Lung (tissue), 12 donors: ENCODE results near the gene ST6GALNAC3. TPM values are rescaled to one million over a fixed set of nuclear protein-coding genes. Genes with fewer than 3 reads are reported as not detected.

ENCODE experiments used
- ATAC-seq: fragments of 200-7000 bp; cut with Tn5 transposase; one replicate; pipeline ENCODE4 v1.9.1; 2020; ENCODE audit warnings: moderate number of reproducible peaks; ENCODE audit not compliant: insufficient read depth, low FRiP score
- DNase-seq, 3 donors: peaks; one replicate each; pipeline ENCODE4 v3.0.0-alpha.2; 2013 to 2017
- H3K27ac ChIP-seq, 2 donors: one replicate each; pipeline ENCODE4 v1.5.1; 2013; ENCODE audit warnings: mild to moderate bottlenecking in 2 of 2, moderate library complexity in 2 of 2, control low read depth in 1 of 2, inconsistent platforms in 1 of 2, low read depth in 1 of 2, low read length in 1 of 2
- H3K27me3 ChIP-seq, 3 donors: one replicate each; pipeline ENCODE4 v1.5.1; 2013; ENCODE audit warnings: low read length in 2 of 3; ENCODE audit not compliant: control insufficient read depth in 3 of 3, insufficient read depth in 3 of 3
- H3K36me3 ChIP-seq, 4 donors: one replicate each; pipeline ENCODE4 v1.5.1; 2013; ENCODE audit warnings: low read length in 4 of 4, mild to moderate bottlenecking in 1 of 4, moderate library complexity in 1 of 4; ENCODE audit not compliant: control insufficient read depth in 4 of 4, insufficient read depth in 4 of 4
- H3K4me1 ChIP-seq, 5 donors: one replicate each; pipeline ENCODE4 v1.5.1; 2013; ENCODE audit warnings: low read length in 5 of 5, mild to moderate bottlenecking in 2 of 5, moderate library complexity in 1 of 5; ENCODE audit not compliant: control insufficient read depth in 5 of 5, insufficient read depth in 5 of 5
- H3K4me3 ChIP-seq: one replicate; pipeline ENCODE4 v1.5.1; 2013; ENCODE audit warnings: mild to moderate bottlenecking, control low read depth, moderate library complexity
- H3K9ac ChIP-seq, 2 donors: one replicate each; pipeline ENCODE4 v1.5.1; 2013; ENCODE audit warnings: low read length in 2 of 2, control low read depth in 1 of 2; ENCODE audit not compliant: insufficient read depth in 1 of 2
- H3K9me3 ChIP-seq, 4 donors: one replicate each; pipeline ENCODE4 v1.5.1; 2013; ENCODE audit warnings: low read length in 3 of 4, mild to moderate bottlenecking in 1 of 4, moderate library complexity in 1 of 4; ENCODE audit not compliant: control insufficient read depth in 4 of 4, insufficient read depth in 3 of 4
- CTCF ChIP-seq: IDR thresholded peaks from 2 replicates; pipeline ENCODE4 v1.5.1; 2012; ENCODE audit warnings: mild to moderate bottlenecking; ENCODE audit errors: control extremely low read depth, extremely low read depth
- WGBS, 2 donors: extraction: QIAGEN DNeasy Blood & Tissue Kit; methylation state at CpG; one replicate each; pipeline ENCODE4 v1.1.7; 2013; 5-methylcytosine and 5-hydroxymethylcytosine counted together
- polyA plus RNA-seq, 2 donors: library from polyadenylated mRNA; stranded (reverse); fragments of 200-250 nt; gene quantifications; one replicate each; pipeline ENCODE4 v1.2.1, GENCODE V29; 2013
- total RNA-seq, 2 donors: library from RNA; depleted of rRNA in 1 of 2; stranded (reverse); fragments of >200 nt in 1 of 2; gene quantifications; one replicate each; pipeline ENCODE4 v1.2.1, GENCODE V29; 2014 to 2021
- donor health status: control.
- donor health status: control.
- donor health status: Bipolar disorder and iron deficiency.
- donor health status: healthy.
- donor health status: DM: yes; HTN: yes; CAD: no.

The ST6GALNAC3 gene
- total and polyA plus RNA-seq, 4 donors, result 2.7 to 17.9 (median 12.2) TPM

- DNase-seq (peak in 2 of 3 donors; percentile 35 to 37), ATAC-seq (no peak)
- Histone ChIP-seq H3K4me1 (peaks cover 0 to 21% (median 5%) of the 10 kb centered on the region in 5 donors), H3K9me3 (no peaks in the 10 kb centered on the region), H3K27ac (no peak overlapping the region), H3K27me3 (no peaks in the 10 kb centered on the region), H3K4me3 (no peak overlapping the region), H3K36me3 (no peaks in the 10 kb centered on the region), H3K9ac (no peak overlapping the region)
- 70 to 72% methylated on average over 9 of the region's 9 CpGs for WGBS, 2 donors
- no peak for TF ChIP-seq CTCF
Observed at GRCh38 chr1:76254104-76255030, 179.8 kb downstream of the ST6GALNAC3 start.

GRCh38 chr1:76256289-76257223, 182.0 kb downstream of the ST6GALNAC3 start:
- H3K9me3 ChIP-seq, result no peaks in the 10 kb centered on the region
- ATAC-seq, result no peak
- H3K4me1 ChIP-seq, result peaks cover 1 to 17% (median 5%) of the 10 kb centered on the region in 5 donors
- WGBS, 2 donors, result 47 to 53% methylated on average over 3 of the region's 3 CpGs
- H3K27me3 ChIP-seq, result no peaks in the 10 kb centered on the region
- H3K27ac ChIP-seq, result no peak overlapping the region
- no peak overlapping the region for H3K9ac ChIP-seq
- no peak for TF ChIP-seq CTCF
- H3K4me3 ChIP-seq, result no peak overlapping the region
- no peaks in the 10 kb centered on the region for H3K36me3 ChIP-seq
- no peak for DNase-seq

DNA sequence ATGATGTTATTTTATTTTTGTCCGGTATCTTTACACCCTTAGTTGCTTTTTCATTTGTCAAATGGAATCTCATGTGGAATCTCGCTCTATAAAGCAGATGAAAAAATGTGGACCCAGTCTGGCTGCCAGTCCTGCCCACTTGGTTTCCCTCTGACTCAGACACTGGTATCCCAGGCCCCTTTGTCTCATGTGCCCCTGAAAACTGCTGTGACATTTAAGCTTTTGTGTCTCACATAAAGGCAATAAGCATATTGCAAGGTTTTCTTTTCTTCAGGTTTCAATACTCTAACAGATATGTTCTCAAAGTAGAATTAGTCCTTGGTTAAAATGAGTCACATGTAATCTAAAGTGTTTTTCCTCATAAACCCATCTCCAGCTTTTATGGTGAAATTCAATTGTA, 183.3 kb downstream of the ST6GALNAC3 start:
- TF ChIP-seq CTCF, result no peak
- Histone ChIP-seq H3K4me3 (no peak overlapping the region), H3K27ac (no peak overlapping the region), H3K9me3 (no peaks in the 10 kb centered on the region), H3K4me1 (peaks cover 1 to 17% (median 5%) of the 10 kb centered on the region in 5 donors), H3K27me3 (no peaks in the 10 kb centered on the region), H3K36me3 (no peaks in the 10 kb centered on the region), H3K9ac (no peak overlapping the region)
- WGBS, 2 donors, result 89 to 100% methylated on average over 2 of the region's 2 CpGs
- DNase-seq, result no peak
- no peak for ATAC-seq
